Measurements from ENCODE around the gene VSIG10. TPM values are rescaled to one million over a fixed set of nuclear protein-coding genes. Genes with fewer than 3 reads are reported as not detected.

Gene VSIG10
- total RNA-seq, 1 experiment from 2014 or later: 97.4 TPM

DNA sequence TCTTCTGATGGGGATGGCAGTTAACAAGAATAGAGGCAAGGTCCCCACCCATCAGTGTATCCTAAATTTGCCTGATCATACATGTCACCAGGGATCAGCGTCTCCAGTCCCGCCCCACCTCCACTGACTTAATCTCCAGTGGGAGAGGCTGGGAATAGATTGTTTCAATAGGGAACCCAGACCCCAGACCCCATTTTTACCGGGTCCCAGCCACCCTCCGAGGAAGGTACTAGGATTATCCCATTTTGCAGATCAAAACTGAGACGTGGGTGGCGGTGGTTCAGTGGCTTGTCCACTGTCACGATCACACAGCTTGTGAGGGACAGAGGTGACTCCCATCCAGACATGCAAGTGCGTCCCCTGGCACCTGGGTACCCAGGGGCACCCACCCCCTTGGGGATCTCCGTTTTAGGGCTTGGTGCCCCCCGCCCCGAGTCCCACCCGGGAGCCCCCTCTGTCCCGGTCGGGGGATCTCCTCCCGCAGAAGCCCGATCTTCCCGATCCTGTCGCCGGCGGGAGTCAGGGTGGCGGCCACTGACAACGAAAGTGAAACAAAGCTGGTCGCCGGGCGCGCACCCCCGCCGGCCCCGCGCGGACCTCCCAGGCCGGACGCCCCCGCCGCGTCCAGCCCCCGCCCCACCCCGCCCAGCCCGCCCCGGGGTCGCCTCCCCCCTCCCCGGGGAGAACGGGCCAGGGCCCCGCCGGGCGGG, 43.4 kb downstream of the VSIG10 start:
- Histone ChIP-seq H2AFZ (ENCODE audit: low read length) (no peak overlapping the region), H3K56ac (ENCODE audit: insufficient read length, low read depth, low read length) (no peak overlapping the region), H3K27me3 (ENCODE audit: insufficient read depth, low read length) (no peaks in the 10 kb centered on the region), H3K9ac (ENCODE audit: extremely low read depth, insufficient read length, low read length) (peak overlapping the region; percentile 24), H2BK120ac (ENCODE audit: low read depth, low read length, poor library complexity, severe bottlenecking) (no peak overlapping the region), H3K14ac (ENCODE audit: insufficient read depth, low read length) (no peak overlapping the region), H2BK15ac (ENCODE audit: low read depth, low read length) (no peak overlapping the region), H3K79me1 (ENCODE audit: insufficient read depth, low read depth, low read length, poor library complexity, severe bottlenecking) (no peaks in the 10 kb centered on the region), H4K91ac (ENCODE audit: insufficient read length, low read depth, low read length) (no peak overlapping the region), H3K23ac (ENCODE audit: insufficient read length, low read depth, low read length) (no peak overlapping the region), H2AK5ac (ENCODE audit: insufficient read length, low read length) (no peak overlapping the region), H2BK20ac (ENCODE audit: low read depth, low read length, poor library complexity, severe bottlenecking) (no peak overlapping the region), H3K4me1 (ENCODE audit: insufficient read depth, low read length) (peaks cover 3% of the 10 kb centered on the region; the same call in 1 of the 2 replicates), H4K20me1 (ENCODE audit: control insufficient read depth, insufficient read depth, insufficient read length) (no peaks in the 10 kb centered on the region), H3K9me3 (ENCODE audit: control insufficient read depth, low read depth, low read length) (no peaks in the 10 kb centered on the region), H3K4me2 (ENCODE audit: insufficient read depth, insufficient read length, low read length) (peak overlapping the region; percentile 99), H4K5ac (ENCODE audit: insufficient read length, low read depth, low read length) (no peak overlapping the region), H2BK12ac (ENCODE audit: insufficient read length, low read depth, low read length) (no peak overlapping the region), H3K18ac (ENCODE audit: insufficient read length, low read depth, low read length) (no peak overlapping the region), H3K23me2 (ENCODE audit: insufficient read length, low read depth, low read length, poor library complexity, severe bottlenecking) (peaks cover 24% of the 10 kb centered on the region), H3K27ac (ENCODE audit: insufficient read length, low read depth, low read length) (no peak overlapping the region), H3T11ph (ENCODE audit: low read length) (no peak overlapping the region), H3K4ac (ENCODE audit: low read depth, low read length) (no peak overlapping the region), H4K8ac (replicated peaks; ENCODE audit: insufficient read length, low read depth, low read length) (no peak overlapping the region), H3K79me2 (ENCODE audit: insufficient read depth, low read length) (peaks cover 2% of the 10 kb centered on the region; the same call in 1 of the 2 replicates), H2BK5ac (ENCODE audit: insufficient read length, low read length) (no peak overlapping the region)
- no peaks in the 10 kb centered on the region for H3K27me3 Mint-ChIP-seq (ENCODE audit: low read depth)
- no peaks in the 10 kb centered on the region for H3K9me3 Mint-ChIP-seq
- H3K36me3 Mint-ChIP-seq (ENCODE audit: insufficient read depth in 1 of 3, low read depth in 3 of 3): peaks cover 0 to 13% (median 2%) of the 10 kb centered on the region in 3 experiments; a peak in 3 of 7 replicates
- peak overlapping the region; percentile 65 to 93 (median 84); a peak in 6 of 7 replicates for H3K27ac Mint-ChIP-seq
- H3K4me1 Mint-ChIP-seq: peaks cover 41 to 43% of the 10 kb centered on the region in 2 experiments
- H3K4me3 Mint-ChIP-seq: peak overlapping the region; percentile 73 to 88
- TF ChIP-seq, protein P1, sequence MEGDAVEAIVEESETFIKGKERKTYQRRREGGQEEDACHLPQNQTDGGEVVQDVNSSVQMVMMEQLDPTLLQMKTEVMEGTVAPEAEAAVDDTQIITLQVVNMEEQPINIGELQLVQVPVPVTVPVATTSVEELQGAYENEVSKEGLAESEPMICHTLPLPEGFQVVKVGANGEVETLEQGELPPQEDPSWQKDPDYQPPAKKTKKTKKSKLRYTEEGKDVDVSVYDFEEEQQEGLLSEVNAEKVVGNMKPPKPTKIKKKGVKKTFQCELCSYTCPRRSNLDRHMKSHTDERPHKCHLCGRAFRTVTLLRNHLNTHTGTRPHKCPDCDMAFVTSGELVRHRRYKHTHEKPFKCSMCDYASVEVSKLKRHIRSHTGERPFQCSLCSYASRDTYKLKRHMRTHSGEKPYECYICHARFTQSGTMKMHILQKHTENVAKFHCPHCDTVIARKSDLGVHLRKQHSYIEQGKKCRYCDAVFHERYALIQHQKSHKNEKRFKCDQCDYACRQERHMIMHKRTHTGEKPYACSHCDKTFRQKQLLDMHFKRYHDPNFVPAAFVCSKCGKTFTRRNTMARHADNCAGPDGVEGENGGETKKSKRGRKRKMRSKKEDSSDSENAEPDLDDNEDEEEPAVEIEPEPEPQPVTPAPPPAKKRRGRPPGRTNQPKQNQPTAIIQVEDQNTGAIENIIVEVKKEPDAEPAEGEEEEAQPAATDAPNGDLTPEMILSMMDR (conservative IDR thresholded peaks at IDR 0.05): no peak
- DNase-seq: peak; percentile 34
- WGBS (ENCODE audit: extremely low coverage, insufficient read length, low lambda C conversion rate): no CpG with 5 or more reads among the region's 46 CpGs

Measured in H9 (cell line).